GM19455 (cell line): Measurements from ENCODE around the gene PTCD1.

Source experiments
- ATAC-seq: cut with Tn5 transposase; IDR thresholded peaks from one replicate; pipeline ENCODE4 v1.9.1; 2021; ENCODE audit not compliant: unreplicated experiment

Gene PTCD1

GRCh38 chr7:99438573-99439480 is at the start of gene PTCD1, which contains the start of gene CPSF4:
Gene PTCD1 (minus strand): TSS chr7:99438798. CDS start chr7:99435242, 3,556 bp downstream.
Gene CPSF4 (plus strand): TSS chr7:99438943. CDS start chr7:99439083, 140 bp downstream.
- ATAC-seq: peak; percentile 95

DNA sequence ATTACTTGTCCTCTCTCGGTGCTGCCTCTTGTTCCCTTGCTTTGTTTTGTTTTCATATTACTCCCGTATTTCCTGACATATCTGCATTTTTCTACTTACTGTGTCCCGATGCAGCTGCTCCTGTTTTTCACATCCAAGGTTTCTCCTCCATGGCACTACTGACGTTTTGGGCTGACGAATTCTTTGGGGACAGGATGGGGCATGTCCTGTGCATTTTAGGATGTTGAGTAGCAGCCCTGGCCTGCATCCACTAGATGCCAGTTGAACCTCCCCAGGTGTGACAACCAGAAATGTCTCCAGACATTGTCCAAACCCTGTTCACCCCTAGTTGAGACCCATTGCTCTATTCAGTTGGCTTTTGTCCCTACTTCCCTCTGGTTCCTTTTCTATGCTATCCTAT is 46.5 kb upstream of the PTCD1 start:
- ATAC-seq: no peak

- ATAC-seq: no peak
Measured at GRCh38 chr7:99478464-99479440, 40.2 kb upstream of the PTCD1 start.

- ATAC-seq: no peak
Measured at GRCh38 chr7:99476107-99476506, 37.5 kb upstream of the PTCD1 start.

DNA sequence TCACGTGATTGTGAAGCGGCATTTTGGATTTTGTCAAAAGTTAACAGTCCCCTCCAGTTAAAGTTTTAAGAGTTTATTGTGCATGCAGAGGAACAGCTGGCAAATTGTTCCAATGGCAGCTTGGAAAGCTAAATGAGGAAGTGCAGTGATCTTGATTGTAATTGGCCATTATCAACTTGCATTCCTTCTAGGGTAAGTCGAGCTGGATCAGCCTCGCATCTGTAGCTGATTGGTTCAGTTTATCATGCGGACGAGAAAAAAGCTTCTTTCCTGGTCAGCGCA is 34.7 kb upstream of the PTCD1 start:
- ATAC-seq: no peak

DNA sequence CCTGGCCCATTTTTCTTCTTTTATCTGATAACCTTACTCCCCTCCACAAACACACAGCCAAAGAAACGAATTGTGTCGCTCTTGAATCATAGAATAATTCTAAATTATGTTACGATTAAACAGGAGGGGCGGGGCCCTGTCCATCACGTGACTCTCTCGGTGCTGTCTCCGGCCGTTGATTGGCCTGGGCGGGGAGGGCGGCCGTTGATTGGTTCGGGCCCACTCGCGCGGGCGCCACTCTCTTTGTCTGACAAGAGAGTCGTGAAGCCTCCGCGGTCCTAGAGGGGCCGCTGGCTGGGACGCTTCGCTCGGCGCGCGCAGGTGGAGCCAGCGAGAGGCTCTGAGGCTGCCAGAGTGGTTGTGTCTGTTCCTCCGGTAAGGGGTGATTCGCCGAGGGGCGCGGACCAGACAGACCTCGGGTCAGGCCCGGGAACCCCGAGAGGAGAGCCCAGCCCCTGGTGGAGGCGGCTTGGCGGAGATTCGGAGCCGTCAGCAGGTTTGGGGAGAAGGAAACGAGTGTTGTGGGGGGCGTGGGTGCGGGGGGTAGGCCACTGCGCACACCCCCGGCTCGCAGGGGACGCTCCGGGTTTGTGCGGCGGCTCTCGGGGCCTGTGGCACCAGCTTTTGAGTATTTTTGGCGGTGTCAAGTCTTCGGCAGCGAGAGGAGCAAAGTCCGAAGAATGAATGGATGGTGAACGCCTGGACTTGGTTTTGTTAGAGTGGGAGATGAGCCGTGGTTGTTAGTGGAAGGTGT is 34.1 kb upstream of the PTCD1 start, which contains the start of gene ZNF789:
Gene ZNF789 (plus strand): TSS at position 330 of the 754 bp plus-strand sequence. CDS start 3,567 bp downstream, outside the sequence.
- peak; percentile 95 for ATAC-seq

GRCh38 chr7:99469381-99470065 is 30.9 kb upstream of the PTCD1 start:
- no peak for ATAC-seq

- no peak for ATAC-seq
Measured at GRCh38 chr7:99468336-99468918, 29.8 kb upstream of the PTCD1 start.

DNA sequence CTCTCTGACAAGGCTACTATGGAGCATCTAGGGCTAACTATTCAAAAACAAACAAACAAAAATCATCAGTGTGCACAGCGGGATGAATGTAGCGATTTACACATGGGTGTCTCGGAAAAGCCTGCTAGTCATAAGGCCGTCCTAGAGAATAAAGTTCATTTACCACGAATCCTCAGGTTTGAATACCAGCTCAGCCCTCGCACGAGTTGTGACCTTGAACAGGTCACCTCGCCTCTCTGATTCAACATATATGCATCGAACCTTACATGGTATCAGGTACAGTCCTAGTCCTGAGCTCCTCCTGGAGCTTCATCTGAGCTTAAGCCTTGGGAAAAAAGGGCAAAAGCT is 26.8 kb upstream of the PTCD1 start:
- no peak for ATAC-seq

DNA sequence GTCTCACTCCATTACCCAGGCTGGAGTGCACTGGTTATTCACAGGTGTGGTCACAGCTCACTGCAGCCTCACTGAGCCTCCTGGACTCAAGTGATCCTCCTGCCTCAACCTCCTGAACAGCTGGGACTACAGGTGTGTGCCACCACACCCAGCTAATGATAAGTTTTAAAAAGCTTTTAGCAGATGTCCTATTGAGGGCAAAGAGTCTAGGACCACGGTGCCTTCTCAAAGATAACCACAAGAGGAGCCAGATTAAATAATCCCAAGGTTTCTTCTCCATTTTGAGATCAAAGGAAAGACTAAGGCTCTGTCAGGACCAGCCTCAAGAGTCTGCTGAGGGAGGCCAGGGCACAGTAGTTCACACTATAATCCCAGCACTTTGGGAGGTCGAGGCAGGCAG is 22.6 kb upstream of the PTCD1 start:
- no peak for ATAC-seq

GRCh38 chr7:99460651-99461050 is 22.1 kb upstream of the PTCD1 start:
- ATAC-seq: no peak

- no peak for ATAC-seq
Measured at GRCh38 chr7:99459087-99459486, 20.5 kb upstream of the PTCD1 start.

DNA sequence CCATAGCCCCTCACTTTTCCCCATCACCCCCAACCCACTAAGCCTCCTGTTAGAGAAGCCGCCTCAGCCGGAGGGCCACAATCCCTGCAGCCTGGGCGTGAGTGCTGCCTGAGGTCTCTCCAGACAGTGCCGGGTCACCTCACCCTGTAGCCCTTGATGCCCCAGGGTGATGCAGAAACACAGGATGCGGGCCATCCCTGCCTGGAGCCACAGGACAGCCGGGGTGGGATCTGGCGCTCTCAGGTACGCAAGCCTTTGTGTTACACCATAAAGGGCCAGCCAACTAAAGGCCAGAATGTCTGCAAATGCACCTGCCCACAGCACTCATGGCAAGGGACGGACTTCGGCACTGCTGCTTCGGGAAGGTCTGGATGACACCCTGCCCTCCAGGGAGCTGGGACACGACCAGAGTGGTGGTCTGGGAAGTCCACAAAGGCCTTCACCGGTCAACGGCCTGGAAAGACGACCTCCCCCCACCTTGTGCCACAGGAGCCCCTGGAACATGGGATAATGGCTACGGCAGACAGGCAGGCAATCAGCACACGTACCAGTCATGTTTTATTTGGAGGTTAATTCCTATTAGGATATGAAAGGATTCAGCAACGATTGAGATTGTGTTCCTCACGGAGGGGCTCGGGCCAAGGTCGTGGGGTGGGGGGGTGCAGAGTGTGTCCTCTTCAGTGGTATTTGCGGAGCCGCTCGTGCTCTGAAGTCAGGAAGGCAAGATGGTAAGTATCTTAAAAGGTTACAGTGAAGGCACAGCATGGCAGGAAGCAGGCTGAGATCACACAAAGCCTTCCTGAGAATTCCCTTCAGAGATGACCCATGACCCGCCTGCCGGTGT is 19.3 kb upstream of the PTCD1 start:
- ATAC-seq: no peak

DNA sequence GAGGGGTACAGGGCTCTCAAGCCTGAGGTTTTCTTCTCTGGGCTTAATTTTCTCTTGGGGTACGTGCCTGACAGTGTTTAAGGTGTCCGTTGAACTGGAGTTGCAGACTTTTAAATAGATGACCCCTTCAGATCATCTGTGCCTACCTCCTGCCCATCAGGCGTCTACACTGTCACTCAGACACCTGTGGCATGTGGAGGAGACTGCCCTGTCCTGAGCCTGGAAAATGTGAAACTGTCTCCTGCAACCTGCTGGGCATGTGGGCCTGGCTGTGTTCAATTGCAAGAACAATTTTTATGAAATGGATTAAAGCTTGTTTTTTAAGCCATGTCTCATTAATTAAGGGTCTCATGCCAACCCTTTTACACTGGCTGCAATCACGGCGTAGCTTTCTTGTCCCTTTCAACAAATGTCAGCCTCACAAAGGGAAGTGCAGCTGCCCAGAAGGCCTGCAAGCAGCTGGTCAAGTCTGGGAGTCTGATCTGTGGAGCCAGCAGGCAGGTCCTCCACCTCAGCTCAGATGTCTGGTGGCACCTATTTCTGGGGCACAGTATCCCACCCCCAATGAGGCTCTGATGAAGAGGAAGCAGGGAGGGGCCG is 18.6 kb upstream of the PTCD1 start:
- no peak for ATAC-seq

DNA sequence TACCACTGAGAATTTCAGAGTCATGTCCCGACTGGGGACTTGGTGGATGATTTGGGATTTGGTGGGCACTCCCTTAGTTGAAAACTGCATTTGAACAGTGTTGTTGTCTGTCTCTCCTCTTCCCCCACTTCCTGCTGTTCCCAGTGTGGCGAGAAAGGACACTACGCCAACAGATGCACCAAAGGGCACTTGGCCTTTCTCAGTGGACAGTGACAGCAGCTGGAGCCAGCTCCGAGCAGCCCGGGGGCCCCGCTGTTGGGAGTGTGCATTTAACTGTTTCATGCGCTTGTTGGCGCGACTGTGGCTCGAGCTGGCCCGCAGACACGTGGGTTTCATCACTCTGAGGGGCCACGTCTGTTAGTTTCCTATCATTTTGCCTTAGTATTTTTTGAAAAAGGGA is 17.7 kb upstream of the PTCD1 start:
- no peak for ATAC-seq

DNA sequence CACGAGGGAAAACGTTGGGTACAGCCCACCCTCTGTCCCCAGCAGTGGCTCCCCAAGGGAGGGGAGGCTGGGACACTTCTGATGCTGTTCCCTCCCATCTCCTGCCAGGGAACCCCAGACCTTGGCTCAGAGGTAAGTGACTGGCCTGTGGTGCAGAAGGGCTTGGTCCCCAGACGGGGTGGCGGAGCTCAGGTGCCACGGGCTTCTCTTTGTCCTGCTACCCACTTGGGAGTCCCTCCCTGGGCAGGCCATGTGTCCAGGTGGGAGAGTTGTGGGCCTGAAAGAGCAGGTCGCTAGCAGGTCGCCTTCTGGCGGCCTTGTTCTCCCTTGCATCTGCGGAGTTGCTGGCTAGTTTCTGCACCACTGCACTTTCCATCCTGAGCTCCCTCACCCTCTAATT is 17.3 kb upstream of the PTCD1 start:
- no peak for ATAC-seq

DNA sequence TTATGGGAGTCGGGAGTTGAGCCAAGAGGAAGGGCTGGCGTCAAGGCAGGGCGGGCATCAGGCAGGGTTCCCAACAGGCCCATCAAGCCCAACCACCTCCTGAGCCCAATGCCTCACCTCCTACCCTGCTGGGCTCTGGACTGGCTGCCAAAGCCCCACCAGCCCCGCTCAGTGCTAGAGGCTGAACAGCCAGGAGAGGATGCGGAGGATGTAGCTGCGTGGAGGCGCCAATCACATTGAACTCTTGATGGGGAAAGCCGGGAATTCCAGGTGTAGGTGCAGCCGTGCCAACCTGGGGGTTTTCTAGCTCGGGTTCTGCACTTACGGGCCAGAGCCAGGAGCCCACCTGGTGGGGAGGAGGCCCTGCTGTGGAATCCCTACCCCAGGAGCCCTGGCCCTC is 14.5 kb upstream of the PTCD1 start:
- no peak for ATAC-seq

DNA sequence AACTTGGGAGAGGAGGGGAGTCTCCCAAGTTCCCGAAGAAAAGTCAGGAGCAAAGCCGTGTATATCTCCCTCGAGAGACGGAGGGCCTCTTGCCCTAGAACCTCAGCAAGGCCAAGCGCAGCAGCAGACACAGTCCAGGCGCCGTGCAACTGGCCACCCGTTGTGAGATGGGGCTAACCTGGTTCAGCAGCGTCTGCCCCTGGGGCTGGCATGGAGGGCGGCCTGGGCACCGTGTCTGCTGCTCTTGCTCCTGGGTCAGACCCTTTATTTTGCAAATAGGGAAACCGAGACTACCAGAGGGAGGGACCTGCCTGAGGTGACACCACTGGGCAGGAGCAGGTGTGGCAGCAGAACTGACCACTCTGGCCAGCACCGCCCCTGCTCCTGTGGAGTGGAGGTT is 13.9 kb upstream of the PTCD1 start:
- no peak for ATAC-seq

- ATAC-seq: no peak
Measured at GRCh38 chr7:99451936-99452335, 13.3 kb upstream of the PTCD1 start.
